IMR-90 (cell line): ENCODE measurements around the gene FAF1. TPM values are rescaled to one million over a fixed set of nuclear protein-coding genes. Genes with fewer than 3 reads are reported as not detected.

Source experiments
- ATAC-seq: fragments of 200-7000 bp; cut with Tn5 transposase; 2 replicates; pipeline ENCODE4 v1.9.1; 2020; ENCODE audit warnings: low read depth, mild to moderate bottlenecking, moderate library complexity
- BruUV-seq: library from RNA; stranded (reverse); fragments of 400-500 nt; replicated peaks from 2 replicates; lab custom pipeline; 2021; lab: Mats Ljungman, UMichigan
- CTCF ChIA-PET: fragments of 300-600 bp; formaldehyde crosslinking; extraction: SDS; loops from one replicate; lab custom pipeline; 2021; ENCODE audit warnings: antibody characterized with exemption; lab: Yijun Ruan, JAX
- POLR2A ChIA-PET: fragments of 300-600 bp; sonication (Branson Sonifier 250); formaldehyde crosslinking; loops from one replicate; lab custom pipeline; 2022; ENCODE audit warnings: antibody characterized with exemption; ENCODE audit not compliant: unreplicated experiment; lab: Charles Lee
- DNase-seq: peaks from one replicate; pipeline ENCODE4 v3.0.0; 2013
- H2AFZ ChIP-seq: replicated peaks from 2 replicates; pipeline ENCODE3; 2013; ENCODE audit warnings: low read length, mild to moderate bottlenecking; ENCODE audit not compliant: poor library complexity
- H2AK5ac ChIP-seq: 2 replicates; pipeline ENCODE4 v1.6.1; 2013; ENCODE audit warnings: low read depth, low read length, inconsistent platforms
- H2AK9ac ChIP-seq: replicated peaks from 2 replicates; pipeline ENCODE3; 2013; ENCODE audit warnings: mild to moderate bottlenecking, low read depth, low read length, moderate library complexity; ENCODE audit not compliant: poor library complexity
- H2BK120ac ChIP-seq: 2 replicates; pipeline ENCODE4 v1.6.1; 2013; ENCODE audit warnings: low read depth, low read length, inconsistent platforms
- H2BK15ac ChIP-seq: 3 replicates; pipeline ENCODE4 v1.6.1; 2013; ENCODE audit warnings: low read depth, low read length, inconsistent platforms
- H2BK20ac ChIP-seq: 2 replicates; pipeline ENCODE4 v1.6.1; 2013; ENCODE audit warnings: low read depth, mild to moderate bottlenecking, inconsistent platforms, low read length, moderate library complexity
- H2BK5ac ChIP-seq: 2 replicates; pipeline ENCODE4 v1.6.1; 2013; ENCODE audit warnings: mild to moderate bottlenecking, low read depth, low read length, inconsistent platforms; ENCODE audit not compliant: poor library complexity, severe bottlenecking
- H3K14ac ChIP-seq: replicated peaks from 2 replicates; pipeline ENCODE4 v1.6.1; 2013; ENCODE audit warnings: low read depth, low read length, inconsistent platforms
- H3K18ac ChIP-seq: 2 replicates; pipeline ENCODE4 v1.6.1; 2013; ENCODE audit warnings: low read depth, low read length, control low read depth
- H3K23ac ChIP-seq: 2 replicates; pipeline ENCODE4 v1.6.1; 2013; ENCODE audit warnings: low read depth, low read length, inconsistent platforms
- H3K27ac ChIP-seq: 2 replicates; pipeline ENCODE4 v1.5.1; 2013; ENCODE audit warnings: mild to moderate bottlenecking, control low read depth, low read length; ENCODE audit not compliant: insufficient read depth
- H3K27me3 ChIP-seq: 2 replicates; pipeline ENCODE4 v1.6.1; 2013; ENCODE audit warnings: low read length; ENCODE audit not compliant: control insufficient read depth, insufficient read depth
- H3K36me3 ChIP-seq: 2 replicates; pipeline ENCODE4 v1.6.1; 2013; ENCODE audit warnings: low read length, mixed read lengths; ENCODE audit not compliant: control insufficient read depth, insufficient read depth
- H3K4ac ChIP-seq: 2 replicates; pipeline ENCODE4 v1.6.1; 2013; ENCODE audit warnings: low read depth, low read length, inconsistent platforms
- H3K4me1 ChIP-seq: 2 replicates; pipeline ENCODE4 v1.6.1; 2013; ENCODE audit warnings: low read length, mixed read lengths; ENCODE audit not compliant: control insufficient read depth, insufficient read depth
- H3K4me2 ChIP-seq: 2 replicates; pipeline ENCODE4 v1.6.1; 2013; ENCODE audit warnings: low read depth, mild to moderate bottlenecking, control low read depth, low read length, moderate library complexity
- H3K4me3 ChIP-seq: 2 replicates; pipeline ENCODE4 v1.5.1; 2013; ENCODE audit warnings: low read depth, mild to moderate bottlenecking, control low read depth, low read length, moderate library complexity; ENCODE audit not compliant: insufficient read depth
- H3K56ac ChIP-seq: 2 replicates; pipeline ENCODE4 v1.6.1; 2013; ENCODE audit warnings: low read length, inconsistent platforms; ENCODE audit not compliant: insufficient read depth; ENCODE audit errors: extremely low read depth
- H3K79me1 ChIP-seq, 2 experiments: 2 replicates each; pipeline ENCODE4 v1.6.1; 2013; ENCODE audit warnings: low read length in 2 of 2, inconsistent platforms in 1 of 2, low read depth in 1 of 2
- H3K9ac ChIP-seq: 2 replicates; pipeline ENCODE4 v1.6.1; 2013; ENCODE audit warnings: low read depth, low read length, control low read depth
- H3K9me1 ChIP-seq: 2 replicates; pipeline ENCODE4 v1.6.1; 2013; ENCODE audit warnings: low read length, inconsistent platforms; ENCODE audit not compliant: insufficient read depth
- H3K9me3 ChIP-seq: 2 replicates; pipeline ENCODE4 v1.6.1; 2013; ENCODE audit warnings: low read length; ENCODE audit not compliant: control insufficient read depth, insufficient read depth
- H4K20me1 ChIP-seq: 2 replicates; pipeline ENCODE4 v1.6.1; 2013; ENCODE audit warnings: low read length, inconsistent platforms; ENCODE audit not compliant: insufficient read depth
- H4K5ac ChIP-seq: 2 replicates; pipeline ENCODE4 v1.6.1; 2013; ENCODE audit warnings: mild to moderate bottlenecking, low read depth, low read length, control low read depth
- H4K8ac ChIP-seq, 2 experiments: 2 replicates each; pipeline ENCODE4 v1.6.1; 2013; ENCODE audit warnings: low read depth in 2 of 2, low read length in 2 of 2, control low read depth in 1 of 2, inconsistent platforms in 1 of 2
- H4K91ac ChIP-seq: 2 replicates; pipeline ENCODE4 v1.6.1; 2013; ENCODE audit warnings: low read depth, low read length, inconsistent platforms; ENCODE audit not compliant: insufficient read depth
- MAZ ChIP-seq: IDR thresholded peaks from 2 replicates; pipeline ENCODE4 v1.6.1; 2012; ENCODE audit warnings: low read depth, mild to moderate bottlenecking, low read length, improper control_type of control experiment, moderate library complexity, borderline replicate concordance
- RCOR1 ChIP-seq: IDR thresholded peaks from 2 replicates; pipeline ENCODE4 v1.6.1; 2012; ENCODE audit warnings: mild to moderate bottlenecking, low read length, improper control_type of control experiment; ENCODE audit not compliant: insufficient replicate concordance
- dilution Hi-C: fragments of 300-500 bp; cut with HindIII; formaldehyde crosslinking; loops from one replicate; pipeline ENCODE4 v1.14.3; 2018; ENCODE audit warnings: low sequenced_read_pairs; ENCODE audit not compliant: unreplicated experiment
- in situ Hi-C: fragments of 300-500 bp; cut with MboI; formaldehyde crosslinking; loops from 3 replicates; pipeline ENCODE4 v1.14.3; 2019; ENCODE audit warnings: low sequenced_read_pairs, inconsistent platforms, mixed read lengths
- intact Hi-C: fragments of 100-400 bp; cut with micrococcal nuclease; formaldehyde crosslinking; loops from 2 replicates; pipeline ENCODE4 v1.10.0; 2022
- polyA plus RNA-seq, 3 experiments: library from polyadenylated mRNA; depleted of rRNA; stranded (reverse); fragments of >200 nt; gene quantifications; 2 replicates each; pipeline ENCODE4 v1.2.3, GENCODE V29; 2012; ENCODE audit warnings: low replicate concordance in 1 of 3
- total RNA-seq: library from RNA; depleted of rRNA; stranded (reverse); fragments of >200 nt; gene quantifications from 2 replicates; pipeline ENCODE4 v1.2.3, GENCODE V29; 2012

FAF1 gene
- total and polyA plus RNA-seq, 2 of the 4 experiments (the other 2 are of a cell fraction), result 18.8 to 72.9 TPM

- Histone ChIP-seq H4K5ac (no peak overlapping the region), H2BK15ac (no peak overlapping the region), H3K56ac (no peak overlapping the region), H3K27me3 (no peaks in the 10 kb centered on the region), H3K4me2 (no peak overlapping the region), H3K23ac (no peak overlapping the region), H3K9me1 (no peaks in the 10 kb centered on the region), H2AFZ (no peak overlapping the region), H2BK120ac (no peak overlapping the region), H4K20me1 (no peaks in the 10 kb centered on the region; the same call in 1 of the 2 replicates), H3K9ac (no peak overlapping the region), H4K91ac (no peak overlapping the region), H2BK5ac (no peak overlapping the region), H3K9me3 (no peaks in the 10 kb centered on the region), H2BK20ac (no peak overlapping the region), H2AK9ac (no peak overlapping the region), H3K4me3 (no peak overlapping the region), H4K8ac (no peak overlapping the region), H3K4me1 (no peaks in the 10 kb centered on the region), H2AK5ac (no peak overlapping the region), H3K18ac (no peak overlapping the region), H3K36me3 (no peaks in the 10 kb centered on the region), H3K27ac (no peak overlapping the region), H3K4ac (no peak overlapping the region), H3K79me1 (peaks cover 6 to 12% of the 10 kb centered on the region in 2 experiments; a peak in 2 of 4 replicates), H3K14ac (no peak overlapping the region)
- BruUV-seq, result no TSS peak
- in situ Hi-C loops, result no loop called here
- TF ChIP-seq RCOR1 (no peak), MAZ (no peak)
- no peak for ATAC-seq
- no peak for DNase-seq
- dilution Hi-C loops, result no loop called here
- intact Hi-C loops, result no loop called here
- ChIA-PET POLR2A (no interaction called here), CTCF (interaction anchor here (0.7 kb wide), 1 partner anchor 48 kb away, joined by 6 read pairs; no protein-coding TSS in a partner anchor)
Observed at GRCh38 chr1:50847303-50847702, 112.8 kb downstream of the FAF1 start.
